ENCODE results near the gene PTPRD. TPM values are rescaled to one million over a fixed set of nuclear protein-coding genes. Genes with fewer than 3 reads are reported as not detected.

PTPRD gene
- total and polyA plus RNA-seq, 2 donors from 2014 or later, result 6.4 to 78.9 TPM

DNA sequence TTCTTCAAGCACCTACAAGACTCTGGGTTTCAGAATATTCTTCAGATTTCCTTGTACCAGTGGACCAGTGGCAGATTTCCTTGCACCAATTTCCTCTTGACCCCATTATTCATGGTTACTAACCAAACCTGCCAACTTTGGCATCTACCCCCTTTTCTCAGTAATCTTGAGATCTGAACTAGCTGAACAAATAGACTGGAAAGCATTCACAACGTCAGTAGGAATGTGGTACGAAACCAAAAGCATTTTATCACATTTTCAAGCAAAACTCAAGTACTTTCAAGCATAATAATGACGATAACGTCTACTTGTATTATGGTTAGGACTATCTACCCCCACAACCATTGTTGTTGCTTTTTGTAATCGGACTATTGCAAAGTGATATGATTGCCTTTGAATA, 1217.3 kb downstream of the PTPRD start:
- no peaks in the 10 kb centered on the region for H3K36me3 ChIP-seq (ENCODE audit: control insufficient read depth in 2 of 3, insufficient read depth in 3 of 3, low read length in 3 of 3)
- FAIRE-seq, result no peak
- no peaks in the 10 kb centered on the region for H3K4me1 ChIP-seq (ENCODE audit: control insufficient read depth in 2 of 3, insufficient read depth in 2 of 3, low read depth in 1 of 3, low read length in 3 of 3)
- no peaks in the 10 kb centered on the region for H3K27me3 ChIP-seq (ENCODE audit: control insufficient read depth, insufficient read depth, low read length)
- DNase-seq, result no peak
- intact Hi-C loops (cut with DNase I), result no loop called here
- no peak overlapping the region for H3K27ac ChIP-seq (ENCODE audit: low read depth in 2 of 2, low read length in 2 of 2)
- H3K4me3 ChIP-seq (ENCODE audit: low read length in 3 of 3), result no peak overlapping the region
- no peak overlapping the region for H3K9ac ChIP-seq (ENCODE audit: low read length in 3 of 3)
- TF ChIP-seq, protein P1, sequence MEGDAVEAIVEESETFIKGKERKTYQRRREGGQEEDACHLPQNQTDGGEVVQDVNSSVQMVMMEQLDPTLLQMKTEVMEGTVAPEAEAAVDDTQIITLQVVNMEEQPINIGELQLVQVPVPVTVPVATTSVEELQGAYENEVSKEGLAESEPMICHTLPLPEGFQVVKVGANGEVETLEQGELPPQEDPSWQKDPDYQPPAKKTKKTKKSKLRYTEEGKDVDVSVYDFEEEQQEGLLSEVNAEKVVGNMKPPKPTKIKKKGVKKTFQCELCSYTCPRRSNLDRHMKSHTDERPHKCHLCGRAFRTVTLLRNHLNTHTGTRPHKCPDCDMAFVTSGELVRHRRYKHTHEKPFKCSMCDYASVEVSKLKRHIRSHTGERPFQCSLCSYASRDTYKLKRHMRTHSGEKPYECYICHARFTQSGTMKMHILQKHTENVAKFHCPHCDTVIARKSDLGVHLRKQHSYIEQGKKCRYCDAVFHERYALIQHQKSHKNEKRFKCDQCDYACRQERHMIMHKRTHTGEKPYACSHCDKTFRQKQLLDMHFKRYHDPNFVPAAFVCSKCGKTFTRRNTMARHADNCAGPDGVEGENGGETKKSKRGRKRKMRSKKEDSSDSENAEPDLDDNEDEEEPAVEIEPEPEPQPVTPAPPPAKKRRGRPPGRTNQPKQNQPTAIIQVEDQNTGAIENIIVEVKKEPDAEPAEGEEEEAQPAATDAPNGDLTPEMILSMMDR (IDR thresholded peaks at IDR 0.05; ENCODE audit: borderline replicate concordance, extremely low read depth, insufficient read depth), result no peak
- no peaks in the 10 kb centered on the region for H3K9me3 ChIP-seq (ENCODE audit: control insufficient read depth in 2 of 3, insufficient read depth in 1 of 3, low read length in 3 of 3)

DNA sequence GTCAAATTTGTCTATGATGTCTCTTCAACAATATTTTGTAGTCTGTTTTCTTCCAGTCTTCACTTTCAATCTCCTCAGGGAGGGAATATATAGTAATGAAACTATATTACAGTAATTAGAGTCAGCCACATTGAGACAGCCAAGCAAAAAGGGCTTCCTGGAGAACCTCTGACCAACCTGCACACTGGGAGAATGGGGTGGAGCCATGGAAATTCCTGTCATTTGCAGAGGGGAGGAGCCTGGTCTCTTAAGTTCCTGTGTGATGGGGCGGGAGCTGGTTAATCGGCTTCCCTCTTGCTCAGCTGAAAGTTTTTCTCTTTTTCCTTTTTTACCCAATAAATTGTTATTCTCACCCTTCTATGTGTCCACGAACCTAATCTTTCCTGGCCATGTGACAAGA, 1220.0 kb downstream of the PTPRD start:
- intact Hi-C loops (cut with DNase I), result no loop called here
- FAIRE-seq (no peak), DNase-seq (no peak)

DNA sequence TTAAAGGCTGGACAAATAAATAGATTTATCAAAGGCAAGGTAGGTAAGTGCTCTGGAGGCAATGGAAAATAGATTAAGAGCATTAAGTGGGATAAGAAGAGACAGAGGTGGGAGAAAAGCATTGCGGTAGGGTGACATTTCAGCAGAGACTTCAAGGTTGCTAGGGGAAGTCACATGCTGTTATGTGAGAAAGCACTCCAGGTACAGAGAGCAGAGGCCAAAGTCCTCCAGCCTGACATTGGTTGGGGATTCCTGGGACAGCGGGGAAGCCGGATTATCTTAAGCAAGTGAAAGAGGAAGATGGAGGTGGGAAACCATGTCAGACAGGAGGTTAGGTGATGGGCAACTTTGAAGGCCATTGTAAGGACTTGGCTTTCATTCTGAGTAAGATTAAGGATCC, 1222.9 kb downstream of the PTPRD start:
- DNase-seq (no peak), FAIRE-seq (no peak)
- no peak overlapping the region for H3K4me3 ChIP-seq (ENCODE audit: low read length in 3 of 3)
- TF ChIP-seq, protein P1 (IDR thresholded peaks at IDR 0.05; ENCODE audit: borderline replicate concordance, extremely low read depth, insufficient read depth), result no peak
- no peak overlapping the region for H3K27ac ChIP-seq (ENCODE audit: low read depth in 2 of 2, low read length in 2 of 2)
- H3K36me3 ChIP-seq (ENCODE audit: control insufficient read depth in 2 of 3, insufficient read depth in 3 of 3, low read length in 3 of 3), result no peaks in the 10 kb centered on the region
- no peaks in the 10 kb centered on the region for H3K27me3 ChIP-seq (ENCODE audit: control insufficient read depth, insufficient read depth, low read length)
- no peaks in the 10 kb centered on the region for H3K4me1 ChIP-seq (ENCODE audit: control insufficient read depth in 2 of 3, insufficient read depth in 2 of 3, low read depth in 1 of 3, low read length in 3 of 3)
- no peak overlapping the region for H3K9ac ChIP-seq (ENCODE audit: low read length in 3 of 3)
- no peaks in the 10 kb centered on the region for H3K9me3 ChIP-seq (ENCODE audit: control insufficient read depth in 2 of 3, insufficient read depth in 1 of 3, low read length in 3 of 3)
- intact Hi-C loops (cut with DNase I), result no loop called here

More for the DNA sequence above, 1220.0 kb downstream of the PTPRD start:
- Histone ChIP-seq H3K4me3 (ENCODE audit: low read length in 3 of 3) (no peak overlapping the region), H3K9me3 (ENCODE audit: control insufficient read depth in 2 of 3, insufficient read depth in 1 of 3, low read length in 3 of 3) (no peaks in the 10 kb centered on the region), H3K9ac (ENCODE audit: low read length in 3 of 3) (no peak overlapping the region), H3K36me3 (ENCODE audit: control insufficient read depth in 2 of 3, insufficient read depth in 3 of 3, low read length in 3 of 3) (no peaks in the 10 kb centered on the region), H3K27ac (ENCODE audit: low read depth in 2 of 2, low read length in 2 of 2) (no peak overlapping the region), H3K4me1 (ENCODE audit: control insufficient read depth in 2 of 3, insufficient read depth in 2 of 3, low read depth in 1 of 3, low read length in 3 of 3) (no peaks in the 10 kb centered on the region), H3K27me3 (ENCODE audit: control insufficient read depth, insufficient read depth, low read length) (no peaks in the 10 kb centered on the region)
- TF ChIP-seq, protein P1 (IDR thresholded peaks at IDR 0.05; ENCODE audit: borderline replicate concordance, extremely low read depth, insufficient read depth), result no peak

DNA sequence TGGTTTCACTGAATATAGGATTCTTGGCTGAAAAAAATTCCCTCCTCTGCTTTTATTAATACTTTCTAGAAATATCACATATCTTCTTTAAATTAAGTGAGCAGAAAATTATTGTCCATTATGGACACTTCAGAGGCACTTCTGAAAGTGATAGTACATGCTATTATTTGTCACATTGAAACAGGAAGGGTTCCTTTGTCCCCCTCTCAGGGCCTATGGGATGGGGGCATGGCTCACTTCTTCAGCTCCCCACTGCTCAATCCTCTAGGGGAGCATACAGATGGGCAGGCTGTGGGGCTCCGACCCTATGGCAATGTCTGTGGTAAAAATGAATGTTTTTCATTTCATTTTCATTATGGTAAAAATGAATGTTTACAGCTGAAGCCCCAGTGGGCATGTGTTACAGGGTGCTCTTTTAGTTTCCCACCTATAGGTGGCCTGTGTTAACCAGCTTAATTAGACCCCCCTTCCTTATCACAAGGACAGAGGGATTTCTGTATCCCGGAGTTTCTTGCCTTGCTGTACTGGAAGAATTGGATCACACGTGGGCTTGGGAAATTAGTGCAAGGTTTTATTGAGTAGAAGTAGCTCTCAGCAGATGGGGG, 1225.2 kb downstream of the PTPRD start:
- H3K27ac ChIP-seq (ENCODE audit: low read depth in 2 of 2, low read length in 2 of 2), result no peak overlapping the region
- FAIRE-seq (no peak), DNase-seq (no peak)
- H3K9ac ChIP-seq (ENCODE audit: low read length in 3 of 3), result no peak overlapping the region
- no peak overlapping the region for H3K4me3 ChIP-seq (ENCODE audit: low read length in 3 of 3)
- no peaks in the 10 kb centered on the region for H3K36me3 ChIP-seq (ENCODE audit: control insufficient read depth in 2 of 3, insufficient read depth in 3 of 3, low read length in 3 of 3)
- H3K27me3 ChIP-seq (ENCODE audit: control insufficient read depth, insufficient read depth, low read length), result no peaks in the 10 kb centered on the region
- intact Hi-C loops (cut with DNase I), result no loop called here
- H3K9me3 ChIP-seq (ENCODE audit: control insufficient read depth in 2 of 3, insufficient read depth in 1 of 3, low read length in 3 of 3), result no peaks in the 10 kb centered on the region
- TF ChIP-seq, protein P1 (IDR thresholded peaks at IDR 0.05; ENCODE audit: borderline replicate concordance, extremely low read depth, insufficient read depth), result no peak
- H3K4me1 ChIP-seq (ENCODE audit: control insufficient read depth in 2 of 3, insufficient read depth in 2 of 3, low read depth in 1 of 3, low read length in 3 of 3), result no peaks in the 10 kb centered on the region

All from kidney (tissue), 14 donors.